NCI-H526 treated with DMSO at 0.1 percent for 48 hours (cell line): Measurements from ENCODE around the gene TNS3.
A peak's percentile ranks its signal among the peaks of the same experiment; 100 is the strongest.
"Not testable (repeated sequence)": the region's sequence is repeated elsewhere in the genome, so short reads cannot be mapped to it uniquely, and the experiment has no call there.

Experiments used
- DNase-seq: peaks from one replicate; lab custom pipeline; 2025; lab: John Stamatoyannopoulos, UW

The TNS3 gene

GRCh38 chr7:47452295-47452694 is 129.6 kb downstream of the TNS3 start:
- DNase-seq, result no peak

GRCh38 chr7:47451851-47452205 is 130.1 kb downstream of the TNS3 start:
- DNase-seq, result no peak

GRCh38 chr7:47449810-47450590 is 131.9 kb downstream of the TNS3 start:
- no peak for DNase-seq

- no peak for DNase-seq
These were observed 132.9 kb downstream of the TNS3 start for GRCh38 chr7:47448971-47449370.

- DNase-seq, result no peak
These were observed 134.1 kb downstream of the TNS3 start for GRCh38 chr7:47447621-47448349.

GRCh38 chr7:47446871-47447466 is 134.9 kb downstream of the TNS3 start:
- DNase-seq, result no peak

- DNase-seq, result no peak
These were observed 137.4 kb downstream of the TNS3 start for GRCh38 chr7:47444376-47445098.

- no peak for DNase-seq
These were observed 138.9 kb downstream of the TNS3 start for GRCh38 chr7:47443049-47443448.

GRCh38 chr7:47442605-47442865 is 139.4 kb downstream of the TNS3 start:
- DNase-seq, result no peak

- DNase-seq, result no peak
These were observed 139.9 kb downstream of the TNS3 start for GRCh38 chr7:47441796-47442604.

- DNase-seq, result not testable (repeated sequence)
These were observed 140.9 kb downstream of the TNS3 start for GRCh38 chr7:47441048-47441447.

- no peak for DNase-seq
These were observed 141.6 kb downstream of the TNS3 start for GRCh38 chr7:47440320-47440719.

- DNase-seq, result no peak
These were observed 142.7 kb downstream of the TNS3 start for GRCh38 chr7:47439181-47439667.

- no peak for DNase-seq
These were observed 143.4 kb downstream of the TNS3 start for GRCh38 chr7:47438411-47439029.

GRCh38 chr7:47435889-47436312 is 146.0 kb downstream of the TNS3 start:
- peak; percentile 14 for DNase-seq

- no peak for DNase-seq
These were observed 148.4 kb downstream of the TNS3 start for GRCh38 chr7:47433564-47433895.

- no peak for DNase-seq
These were observed 149.0 kb downstream of the TNS3 start for GRCh38 chr7:47432671-47433563.

GRCh38 chr7:47430422-47430821 is 151.5 kb downstream of the TNS3 start:
- no peak for DNase-seq

GRCh38 chr7:47428768-47429472 is 153.0 kb downstream of the TNS3 start:
- no peak for DNase-seq
